PFSK-1 (cell line): ENCODE results near the gene VASH1.
A peak's percentile ranks its signal among the peaks of the same experiment; 100 is the strongest.

Experiments used
- FOXP2 ChIP-seq: optimal IDR thresholded peaks from 2 replicates; pipeline ENCODE3; 2011; ENCODE audit warnings: borderline replicate concordance, control low read depth, inconsistent platforms; ENCODE audit not compliant: insufficient read depth; ENCODE audit errors: extremely low read length, extremely low read depth
- POLR2AphosphoS5 ChIP-seq: IDR thresholded peaks from 2 replicates; pipeline ENCODE4 v1.6.1; 2012; ENCODE audit warnings: low read depth, mild to moderate bottlenecking, control low read depth, low read length, moderate library complexity
- SIN3A ChIP-seq: IDR thresholded peaks from 2 replicates; pipeline ENCODE4 v1.6.1; 2012; ENCODE audit warnings: mild to moderate bottlenecking, low read length, moderate library complexity, borderline replicate concordance; ENCODE audit not compliant: insufficient read depth
- TAF1 ChIP-seq: IDR thresholded peaks from 2 replicates; pipeline ENCODE4 v1.6.1; 2012; ENCODE audit warnings: low read length, control low read depth, borderline replicate concordance; ENCODE audit not compliant: insufficient read depth
- TF ChIP-seq, protein P1 (sequence below), 2 experiments: IDR thresholded peaks; 2 replicates each; pipeline versions ENCODE4 v1.6.1 to v1.8.0; 2011 to 2012; ENCODE audit warnings: low read depth in 2 of 2, low read length in 2 of 2, control low read depth in 1 of 2, inconsistent platforms in 1 of 2, mild to moderate bottlenecking in 1 of 2, moderate library complexity in 1 of 2; ENCODE audit not compliant: insufficient read depth in 1 of 2

The VASH1 gene

DNA sequence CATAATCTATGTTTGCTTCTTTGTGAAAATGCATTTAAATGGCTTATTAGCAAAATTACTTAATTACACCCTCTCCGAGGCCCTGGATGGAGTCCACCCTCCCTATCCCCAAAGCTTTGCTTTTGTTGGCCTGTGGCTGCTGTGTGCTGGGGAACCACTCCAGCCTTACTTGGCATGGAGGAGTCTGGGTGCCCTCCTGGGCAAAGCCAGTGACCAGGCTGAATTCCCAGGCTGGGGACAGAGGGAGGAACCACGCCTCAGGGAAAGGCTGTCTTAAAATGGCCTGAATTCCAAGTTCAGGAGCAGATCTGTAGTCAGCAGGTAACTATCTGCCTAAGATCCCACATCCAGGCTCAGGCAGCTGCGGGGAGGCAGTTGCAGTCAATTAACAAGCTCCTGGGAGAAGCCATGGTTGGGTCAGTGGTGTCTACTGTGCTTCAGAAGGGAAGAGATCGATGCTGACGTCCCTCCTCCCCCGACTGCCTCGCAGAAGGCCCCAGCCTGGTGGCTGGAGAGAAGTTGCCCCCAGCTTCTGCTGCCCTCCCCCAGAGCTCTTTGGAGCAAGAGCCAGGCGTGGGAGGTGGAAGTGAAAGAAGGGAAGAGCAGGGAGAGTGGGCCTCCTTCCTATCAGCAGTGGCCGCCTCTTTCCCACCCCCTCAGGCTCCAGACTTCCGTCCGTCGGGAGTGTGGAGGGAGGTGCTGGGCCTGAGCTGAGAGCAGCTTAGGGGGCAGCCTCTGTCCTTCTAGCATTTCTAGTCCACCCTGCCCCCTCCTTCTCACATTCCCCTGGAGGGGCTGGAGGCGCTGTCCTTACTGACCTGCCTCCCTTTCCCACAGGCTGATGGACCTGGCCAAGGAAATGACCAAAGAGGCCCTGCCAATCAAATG, 11.3 kb downstream of the VASH1 start:
- TF ChIP-seq SIN3A (no peak), POLR2AphosphoS5 (peak; percentile 54; the same call in 1 of the 2 replicates)

DNA sequence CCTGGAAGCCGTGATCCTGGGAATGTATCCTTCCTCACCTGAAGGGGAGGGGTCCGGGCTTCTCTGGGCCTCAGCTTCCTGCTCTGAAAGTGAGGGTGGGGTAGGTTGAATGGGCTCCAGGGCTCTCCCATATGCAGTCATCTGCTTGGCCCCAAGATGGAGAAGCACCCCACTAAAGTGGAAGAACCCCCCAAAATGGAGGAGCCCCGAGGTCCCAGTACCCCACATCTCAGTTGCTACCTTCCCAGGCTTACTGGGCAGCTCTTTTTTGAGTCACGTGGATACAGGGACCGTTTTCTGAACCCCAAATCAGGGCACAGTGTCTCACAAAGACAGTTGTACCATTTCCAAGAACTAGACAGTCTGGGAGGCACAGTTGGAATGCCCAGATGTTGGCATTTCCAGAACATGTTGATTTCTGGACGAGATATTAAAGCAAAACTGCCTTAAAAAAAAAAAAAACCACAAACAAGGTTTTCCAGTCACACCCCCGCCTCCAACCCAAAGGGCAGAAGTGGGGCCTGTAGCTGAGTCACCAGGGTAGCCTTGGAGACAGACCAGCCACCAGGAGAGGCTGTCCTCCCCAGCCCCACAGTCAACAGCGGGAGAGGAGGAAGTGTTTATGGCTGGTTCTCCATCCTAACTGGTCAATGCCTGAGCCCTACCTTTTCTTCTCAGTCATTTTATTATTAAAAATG, 12.1 kb downstream of the VASH1 start:
- no peak for TF ChIP-seq POLR2AphosphoS5
- TF ChIP-seq, protein P1, sequence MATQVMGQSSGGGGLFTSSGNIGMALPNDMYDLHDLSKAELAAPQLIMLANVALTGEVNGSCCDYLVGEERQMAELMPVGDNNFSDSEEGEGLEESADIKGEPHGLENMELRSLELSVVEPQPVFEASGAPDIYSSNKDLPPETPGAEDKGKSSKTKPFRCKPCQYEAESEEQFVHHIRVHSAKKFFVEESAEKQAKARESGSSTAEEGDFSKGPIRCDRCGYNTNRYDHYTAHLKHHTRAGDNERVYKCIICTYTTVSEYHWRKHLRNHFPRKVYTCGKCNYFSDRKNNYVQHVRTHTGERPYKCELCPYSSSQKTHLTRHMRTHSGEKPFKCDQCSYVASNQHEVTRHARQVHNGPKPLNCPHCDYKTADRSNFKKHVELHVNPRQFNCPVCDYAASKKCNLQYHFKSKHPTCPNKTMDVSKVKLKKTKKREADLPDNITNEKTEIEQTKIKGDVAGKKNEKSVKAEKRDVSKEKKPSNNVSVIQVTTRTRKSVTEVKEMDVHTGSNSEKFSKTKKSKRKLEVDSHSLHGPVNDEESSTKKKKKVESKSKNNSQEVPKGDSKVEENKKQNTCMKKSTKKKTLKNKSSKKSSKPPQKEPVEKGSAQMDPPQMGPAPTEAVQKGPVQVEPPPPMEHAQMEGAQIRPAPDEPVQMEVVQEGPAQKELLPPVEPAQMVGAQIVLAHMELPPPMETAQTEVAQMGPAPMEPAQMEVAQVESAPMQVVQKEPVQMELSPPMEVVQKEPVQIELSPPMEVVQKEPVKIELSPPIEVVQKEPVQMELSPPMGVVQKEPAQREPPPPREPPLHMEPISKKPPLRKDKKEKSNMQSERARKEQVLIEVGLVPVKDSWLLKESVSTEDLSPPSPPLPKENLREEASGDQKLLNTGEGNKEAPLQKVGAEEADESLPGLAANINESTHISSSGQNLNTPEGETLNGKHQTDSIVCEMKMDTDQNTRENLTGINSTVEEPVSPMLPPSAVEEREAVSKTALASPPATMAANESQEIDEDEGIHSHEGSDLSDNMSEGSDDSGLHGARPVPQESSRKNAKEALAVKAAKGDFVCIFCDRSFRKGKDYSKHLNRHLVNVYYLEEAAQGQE (IDR thresholded peaks at IDR 0.05; ENCODE audit: insufficient read depth in 1 of 2, low read depth in 2 of 2, low read length in 2 of 2), result no peak
- TF ChIP-seq TAF1, result no peak
- peak; percentile 25 for TF ChIP-seq FOXP2
- TF ChIP-seq SIN3A, result no peak

DNA sequence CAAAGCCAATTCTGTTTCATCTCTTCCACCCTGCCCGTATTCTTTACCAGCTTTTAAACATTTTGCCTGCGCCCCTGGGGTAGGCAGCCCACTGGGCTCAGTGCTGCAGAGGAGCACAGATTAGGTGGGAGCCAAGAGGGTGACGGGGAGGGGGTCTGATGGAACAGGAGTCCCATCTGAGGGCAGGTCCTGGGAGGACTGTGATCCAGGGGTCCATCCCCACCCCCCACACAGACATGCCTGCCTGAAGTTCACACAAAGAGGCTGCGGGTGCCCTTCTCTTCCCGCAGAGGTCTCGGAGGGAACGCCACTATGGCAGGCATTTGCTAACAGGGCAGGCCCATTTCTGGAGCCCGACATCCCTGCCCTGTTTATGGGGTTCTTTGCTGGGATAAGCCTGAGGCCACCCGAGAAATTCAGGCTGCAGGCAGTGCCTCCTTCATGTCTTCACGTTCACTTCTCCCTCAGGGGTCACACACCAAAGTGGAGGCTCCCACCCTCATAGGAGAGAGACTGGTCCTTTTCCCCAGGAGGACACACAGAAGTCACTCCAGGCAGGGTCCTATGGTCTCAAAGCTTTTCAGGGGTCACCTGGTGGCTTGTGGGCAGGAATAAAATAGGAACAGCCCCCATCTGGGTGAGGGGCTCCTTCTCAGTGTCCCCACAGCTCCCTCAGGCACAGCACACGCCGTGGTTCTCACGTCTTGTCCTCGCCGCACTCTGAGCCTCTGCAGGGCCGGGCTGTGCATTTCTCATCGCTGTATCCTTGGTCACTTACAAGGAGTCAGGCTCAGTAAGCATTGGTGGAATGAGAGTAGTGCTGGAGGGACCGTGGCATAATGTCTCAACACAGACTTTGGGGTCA, 12.9 kb downstream of the VASH1 start:
- TF ChIP-seq FOXP2, result no peak
- no peak for TF ChIP-seq SIN3A
- TF ChIP-seq POLR2AphosphoS5, result no peak
- no peak for TF ChIP-seq TAF1
- TF ChIP-seq, protein P1 (IDR thresholded peaks at IDR 0.05; ENCODE audit: insufficient read depth in 1 of 2, low read depth in 2 of 2, low read length in 2 of 2), result no peak

DNA sequence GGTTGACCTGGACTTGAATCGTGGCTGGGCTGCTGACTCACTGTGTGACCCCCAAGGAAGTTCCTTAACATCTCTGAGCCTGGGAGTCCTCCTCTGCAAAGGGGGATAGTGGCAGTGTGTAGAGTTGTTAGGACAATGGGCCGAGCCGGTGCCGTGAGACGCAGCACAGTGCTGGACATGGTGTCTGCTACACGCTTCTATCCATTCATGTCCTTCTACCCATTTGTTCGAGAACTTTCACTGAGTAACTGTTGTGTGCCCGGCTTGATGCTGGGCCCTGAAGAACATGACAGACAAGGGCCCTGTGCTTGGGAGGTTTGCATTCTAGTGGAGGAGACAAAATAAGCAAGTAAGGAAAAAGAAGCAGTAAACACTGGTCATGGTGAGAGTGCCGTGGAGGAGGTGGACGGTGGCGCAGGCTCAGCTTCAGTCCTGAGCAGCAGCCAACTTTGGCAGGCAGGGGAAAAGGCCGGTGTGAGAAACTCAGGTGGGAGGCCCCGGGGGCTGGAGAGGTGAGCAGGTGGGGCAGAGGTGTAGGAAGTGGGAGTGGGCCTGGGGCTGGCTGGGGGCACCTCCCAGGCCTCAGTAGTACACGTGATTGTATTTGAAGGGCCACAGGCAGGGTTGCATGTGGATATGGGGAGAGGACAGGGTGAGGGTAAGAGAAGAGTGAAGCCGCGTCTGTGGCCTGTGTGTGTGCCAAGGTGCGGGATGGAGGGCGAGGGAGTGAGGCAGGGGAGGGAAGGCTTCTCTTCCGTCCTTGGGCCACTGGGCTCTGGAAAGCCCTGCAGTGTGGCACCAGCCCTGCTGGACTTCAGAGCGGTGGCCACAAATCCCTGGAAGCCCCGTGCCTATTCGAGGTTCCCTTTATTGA, 13.8 kb downstream of the VASH1 start:
- TF ChIP-seq POLR2AphosphoS5 (no peak), FOXP2 (no peak), TAF1 (no peak), SIN3A (no peak)
- TF ChIP-seq, protein P1 (IDR thresholded peaks at IDR 0.05; ENCODE audit: insufficient read depth in 1 of 2, low read depth in 2 of 2, low read length in 2 of 2), result no peak
